Small intestine (tissue), 7 donors: ENCODE measurements around the gene SLC8A1. TPM values are rescaled to one million over a fixed set of nuclear protein-coding genes. Genes with fewer than 3 reads are reported as not detected.
A peak's percentile ranks its signal among the peaks of the same experiment; 100 is the strongest.

ENCODE experiments used
- DNase-seq, 2 donors: peaks; one replicate each; pipeline versions ENCODE4 v3.0.0 to v3.0.0-alpha.2; 2013
- FAIRE-seq: peaks from 2 replicates; lab custom pipeline; 2012; peaks lifted over from hg19 to GRCh38; lab: Jason Lieb, UNC
- H3K27ac ChIP-seq, 3 donors: one replicate each; pipeline ENCODE4 v1.5.1; 2013; ENCODE audit warnings: low read length in 2 of 3, mild to moderate bottlenecking in 2 of 3, control low read depth in 1 of 3, inconsistent platforms in 1 of 3, low read depth in 1 of 3, moderate library complexity in 1 of 3
- H3K27me3 ChIP-seq, 3 donors: one replicate each; pipeline ENCODE4 v1.6.1; 2013; ENCODE audit warnings: low read length in 3 of 3, inconsistent platforms in 1 of 3; ENCODE audit not compliant: control insufficient read depth in 3 of 3, insufficient read depth in 3 of 3
- H3K36me3 ChIP-seq, 3 donors: one replicate each; pipeline ENCODE4 v1.6.1; 2013; ENCODE audit warnings: low read length in 3 of 3, inconsistent platforms in 1 of 3, low read depth in 1 of 3, mild to moderate bottlenecking in 1 of 3, moderate library complexity in 1 of 3; ENCODE audit not compliant: control insufficient read depth in 3 of 3, insufficient read depth in 2 of 3
- H3K4me1 ChIP-seq, 3 donors: one replicate each; pipeline ENCODE4 v1.6.1; 2013; ENCODE audit warnings: low read length in 2 of 3, inconsistent platforms in 1 of 3, low read depth in 1 of 3, mild to moderate bottlenecking in 1 of 3, moderate library complexity in 1 of 3; ENCODE audit not compliant: control insufficient read depth in 3 of 3, insufficient read depth in 2 of 3
- H3K4me3 ChIP-seq, 3 donors: one replicate each; pipeline ENCODE4 v1.5.1; 2013; ENCODE audit warnings: low read length in 3 of 3, control low read depth in 1 of 3, inconsistent platforms in 1 of 3, low read depth in 1 of 3, mild to moderate bottlenecking in 1 of 3, moderate library complexity in 1 of 3
- H3K9me3 ChIP-seq, 2 donors: one replicate each; pipeline ENCODE4 v1.6.1; 2013; ENCODE audit warnings: low read depth in 1 of 2, low read length in 1 of 2; ENCODE audit not compliant: control insufficient read depth in 2 of 2, insufficient read depth in 1 of 2
- WGBS, 3 donors: extraction: QIAGEN DNeasy Blood & Tissue Kit; methylation state at CpG; one replicate each; pipeline ENCODE4 v1.1.7; 2013; 5-methylcytosine and 5-hydroxymethylcytosine counted together
- polyA plus RNA-seq, 4 donors: library from polyadenylated mRNA; stranded (reverse) in 3 of 4; unstranded in 1 of 4; fragments of 200-250 nt in 3 of 4; fragments of 120-200 nt in 1 of 4; gene quantifications; one replicate each; pipeline versions ENCODE4 v1.2.1 to v1.2.3, GENCODE V29; 2013
- donor health status: healthy with polysubstance abuse.
- donor health status: control.
- donor health status: control.
- donor health status: Bipolar disorder and iron deficiency.
- donor health status: healthy.

SLC8A1 gene
- polyA plus RNA-seq, 4 donors, result 0.22 to 5.6 (median 1.9) TPM

- H3K27ac ChIP-seq, result no peak overlapping the region
- DNase-seq (peak in 1 of 2 donors; percentile 12), FAIRE-seq (no peak)
- H3K27me3 ChIP-seq, result no peaks in the 10 kb centered on the region
- no peak overlapping the region for H3K4me3 ChIP-seq
- H3K9me3 ChIP-seq, result no peaks in the 10 kb centered on the region
- WGBS, 3 donors, result 42 to 69% (median 64%) methylated on average over 4 of the region's 4 CpGs
- no peaks in the 10 kb centered on the region for H3K4me1 ChIP-seq
- peaks cover 0 to 2% (median 0%) of the 10 kb centered on the region in 3 donors for H3K36me3 ChIP-seq
These were observed 321.5 kb downstream of the SLC8A1 start for GRCh38 chr2:40130251-40130994.

- WGBS, 3 donors, result 91 to 94% (median 93%) methylated on average over 1 of the region's 1 CpG
- Histone ChIP-seq H3K36me3 (peaks cover 0 to 2% (median 0%) of the 10 kb centered on the region in 3 donors), H3K27ac (no peak overlapping the region), H3K4me3 (no peak overlapping the region), H3K4me1 (no peaks in the 10 kb centered on the region), H3K27me3 (no peaks in the 10 kb centered on the region), H3K9me3 (no peaks in the 10 kb centered on the region)
- DNase-seq, result no peak
- no peak for FAIRE-seq
These were observed 322.2 kb downstream of the SLC8A1 start for GRCh38 chr2:40129725-40130124.

- Histone ChIP-seq H3K27ac (no peak overlapping the region), H3K9me3 (no peaks in the 10 kb centered on the region), H3K4me3 (no peak overlapping the region), H3K27me3 (no peaks in the 10 kb centered on the region), H3K4me1 (no peaks in the 10 kb centered on the region), H3K36me3 (peaks cover 0 to 2% (median 0%) of the 10 kb centered on the region in 3 donors)
- DNase-seq (no peak), FAIRE-seq (no peak)
- 74 to 88% (median 77%) methylated on average over 1 of the region's 1 CpG for WGBS, 3 donors
These were observed 323.1 kb downstream of the SLC8A1 start for GRCh38 chr2:40128796-40129195.

GRCh38 chr2:40127890-40128557 lies 323.9 kb downstream of the SLC8A1 start:
- Histone ChIP-seq H3K36me3 (peaks cover 0 to 2% (median 0%) of the 10 kb centered on the region in 3 donors), H3K4me3 (no peak overlapping the region), H3K4me1 (no peaks in the 10 kb centered on the region), H3K27me3 (no peaks in the 10 kb centered on the region), H3K9me3 (no peaks in the 10 kb centered on the region), H3K27ac (no peak overlapping the region)
- no peak for FAIRE-seq
- WGBS, 3 donors, result 72 to 91% (median 91%) methylated on average over 5 of the region's 5 CpGs
- DNase-seq, result peak in 1 of 2 donors; percentile 17

- H3K36me3 ChIP-seq, result peaks cover 0 to 2% (median 0%) of the 10 kb centered on the region in 3 donors
- WGBS, 3 donors, result 48 to 53% (median 49%) methylated on average over 3 of the region's 3 CpGs
- H3K9me3 ChIP-seq, result no peaks in the 10 kb centered on the region
- no peak overlapping the region for H3K4me3 ChIP-seq
- no peaks in the 10 kb centered on the region for H3K27me3 ChIP-seq
- H3K27ac ChIP-seq, result no peak overlapping the region
- FAIRE-seq (no peak), DNase-seq (no peak)
- no peaks in the 10 kb centered on the region for H3K4me1 ChIP-seq
These were observed 324.7 kb downstream of the SLC8A1 start for GRCh38 chr2:40127146-40127545.

- no peak overlapping the region for H3K4me3 ChIP-seq
- no peaks in the 10 kb centered on the region for H3K27me3 ChIP-seq
- no peaks in the 10 kb centered on the region for H3K9me3 ChIP-seq
- H3K36me3 ChIP-seq, result peaks cover 0 to 2% (median 0%) of the 10 kb centered on the region in 3 donors
- H3K4me1 ChIP-seq, result no peaks in the 10 kb centered on the region
- FAIRE-seq (no peak), DNase-seq (no peak)
- no peak overlapping the region for H3K27ac ChIP-seq
- WGBS, 3 donors, result 78 to 88% (median 85%) methylated on average over 3 of the region's 3 CpGs
These were observed 325.9 kb downstream of the SLC8A1 start for GRCh38 chr2:40126006-40126405.

- Histone ChIP-seq H3K4me3 (no peak overlapping the region), H3K9me3 (no peaks in the 10 kb centered on the region), H3K4me1 (no peaks in the 10 kb centered on the region), H3K27me3 (no peaks in the 10 kb centered on the region), H3K27ac (no peak overlapping the region), H3K36me3 (peaks cover 0 to 2% (median 0%) of the 10 kb centered on the region in 3 donors)
- FAIRE-seq (no peak), DNase-seq (no peak)
- 76 to 85% (median 81%) methylated on average over 3 of the region's 3 CpGs for WGBS, 3 donors
These were observed 328.1 kb downstream of the SLC8A1 start for GRCh38 chr2:40123746-40124145.

- H3K9me3 ChIP-seq, result no peaks in the 10 kb centered on the region
- H3K4me3 ChIP-seq, result no peak overlapping the region
- 79 to 82% (median 81%) methylated on average over 1 of the region's 1 CpG for WGBS, 3 donors
- no peaks in the 10 kb centered on the region for H3K4me1 ChIP-seq
- FAIRE-seq, result no peak
- peaks cover 0 to 2% (median 0%) of the 10 kb centered on the region in 3 donors for H3K36me3 ChIP-seq
- no peaks in the 10 kb centered on the region for H3K27me3 ChIP-seq
- no peak for DNase-seq
- no peak overlapping the region for H3K27ac ChIP-seq
These were observed 328.6 kb downstream of the SLC8A1 start for GRCh38 chr2:40123326-40123725.
